HG02870 (cell line): ENCODE results near the gene CTBP2.

Experiments used
- ATAC-seq: cut with Tn5 transposase; IDR thresholded peaks from one replicate; pipeline ENCODE4 v1.9.1; 2021; ENCODE audit warnings: mild to moderate bottlenecking, moderate library complexity; ENCODE audit not compliant: unreplicated experiment

Gene CTBP2

DNA sequence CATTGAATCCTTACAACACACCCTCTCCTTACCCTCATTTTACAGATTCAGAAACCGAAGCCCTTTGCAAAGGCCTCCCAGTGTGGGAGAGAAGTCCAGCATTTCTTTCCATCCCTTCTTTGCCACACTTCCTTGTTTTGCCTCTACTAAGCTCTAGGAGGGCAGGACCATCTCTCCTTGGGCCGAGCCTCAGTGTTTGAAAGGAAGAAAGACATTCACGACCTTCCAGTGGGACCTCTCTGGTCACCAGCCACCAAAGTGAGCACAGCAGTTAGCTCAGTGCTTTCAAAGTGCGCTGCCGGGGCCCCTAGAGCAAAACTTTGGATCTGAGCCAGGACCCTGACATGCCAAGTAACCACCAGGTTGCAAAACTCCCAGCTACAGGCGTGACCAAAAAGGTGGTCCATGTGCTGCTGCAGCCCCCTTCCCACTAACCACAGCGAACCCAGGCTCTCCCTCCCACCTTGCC is 12.4 kb downstream of the CTBP2 start:
- no peak for ATAC-seq

DNA sequence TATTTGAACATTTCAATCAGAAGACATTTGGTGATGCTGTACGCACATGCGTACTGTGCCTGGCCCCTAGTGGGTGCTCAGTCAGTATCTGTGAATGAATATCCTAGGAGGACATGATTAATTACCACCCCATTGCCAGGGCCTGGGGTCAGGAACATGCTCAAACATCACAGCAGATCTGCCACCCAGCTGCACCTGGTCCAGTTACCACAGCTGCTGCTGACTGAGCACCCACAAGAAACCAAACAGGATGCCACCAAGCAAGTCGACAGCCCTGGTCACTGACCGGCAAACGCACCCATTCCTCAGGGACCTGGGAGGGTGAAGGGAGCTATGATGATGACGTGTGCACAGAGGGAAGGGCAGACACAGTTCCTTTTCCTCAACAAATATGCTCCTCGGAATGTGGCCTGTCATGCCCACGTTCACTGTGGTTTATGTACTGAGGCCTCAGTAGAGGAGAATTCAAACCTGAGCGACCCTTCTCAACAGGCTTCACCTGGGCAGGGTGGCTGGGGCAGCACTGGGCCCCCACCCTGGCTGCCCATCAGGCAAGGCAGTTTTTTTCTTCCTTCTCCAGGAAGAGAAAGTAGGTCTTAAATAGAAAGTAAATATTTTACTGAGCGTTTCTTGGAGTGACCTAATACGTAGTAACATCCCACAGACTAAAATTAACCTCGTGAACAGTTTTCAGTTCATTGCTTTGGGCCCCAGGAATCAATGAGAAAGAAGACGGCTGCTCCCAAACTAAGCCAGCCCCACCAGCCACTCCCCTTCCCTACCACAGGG is 13.4 kb downstream of the CTBP2 start:
- ATAC-seq = no peak

DNA sequence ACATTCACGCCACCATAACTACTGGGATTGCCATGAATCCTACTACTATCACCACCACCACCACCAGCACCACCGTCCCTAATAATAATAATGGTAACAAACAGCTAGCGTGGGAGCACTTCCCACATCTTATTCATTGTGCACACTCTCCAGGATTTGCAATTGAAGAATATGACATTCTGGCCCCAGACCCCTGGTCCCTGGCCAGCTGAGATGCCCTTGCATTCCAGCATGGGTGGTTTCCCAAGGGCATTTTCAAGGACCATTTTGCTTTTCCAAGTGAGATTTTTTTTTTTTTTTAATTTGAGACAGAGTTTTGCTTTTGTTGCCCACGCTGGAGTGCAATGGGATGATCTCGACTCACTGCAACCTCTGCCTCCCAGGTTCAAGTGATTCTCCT is 14.7 kb downstream of the CTBP2 start:
- ATAC-seq = no peak

GRCh38 chr10:125144693-125145623 is 15.4 kb downstream of the CTBP2 start:
- no peak for ATAC-seq

GRCh38 chr10:125144206-125144605 is 16.2 kb downstream of the CTBP2 start:
- no peak for ATAC-seq

GRCh38 chr10:125142946-125143345 is 17.4 kb downstream of the CTBP2 start:
- ATAC-seq = no peak

DNA sequence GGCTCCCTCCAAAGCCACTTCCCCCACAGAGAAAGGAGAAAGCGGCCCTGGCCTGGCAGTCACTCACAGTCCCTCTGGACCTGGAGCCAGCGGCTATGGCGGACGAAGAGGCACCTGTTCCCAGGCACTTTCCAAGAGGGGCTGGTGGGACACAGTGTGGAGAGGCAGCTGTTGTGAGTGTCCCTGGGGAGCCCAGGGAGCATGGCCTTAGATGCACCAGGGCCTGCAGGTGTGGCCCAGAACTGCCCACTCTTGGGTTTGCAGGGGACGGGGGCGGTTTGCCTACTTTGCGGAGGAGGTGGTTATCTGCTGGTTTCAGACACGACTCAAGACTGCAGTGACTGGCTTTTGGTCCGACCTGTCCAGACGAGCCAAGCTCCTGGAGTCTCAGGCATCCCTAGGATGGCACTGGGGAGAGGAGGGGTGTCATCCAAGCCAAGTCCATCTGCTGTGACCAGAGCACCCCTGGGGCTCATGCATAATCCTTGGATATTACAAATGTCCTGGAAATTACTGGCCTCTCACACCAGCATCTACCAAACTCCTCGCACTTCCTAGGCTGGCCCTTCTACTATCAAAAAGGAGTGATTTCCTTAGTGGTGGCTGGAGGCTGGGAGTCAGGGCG is 18.4 kb downstream of the CTBP2 start:
- ATAC-seq = no peak

GRCh38 chr10:125141150-125141859 is 19.1 kb downstream of the CTBP2 start:
- no peak for ATAC-seq

DNA sequence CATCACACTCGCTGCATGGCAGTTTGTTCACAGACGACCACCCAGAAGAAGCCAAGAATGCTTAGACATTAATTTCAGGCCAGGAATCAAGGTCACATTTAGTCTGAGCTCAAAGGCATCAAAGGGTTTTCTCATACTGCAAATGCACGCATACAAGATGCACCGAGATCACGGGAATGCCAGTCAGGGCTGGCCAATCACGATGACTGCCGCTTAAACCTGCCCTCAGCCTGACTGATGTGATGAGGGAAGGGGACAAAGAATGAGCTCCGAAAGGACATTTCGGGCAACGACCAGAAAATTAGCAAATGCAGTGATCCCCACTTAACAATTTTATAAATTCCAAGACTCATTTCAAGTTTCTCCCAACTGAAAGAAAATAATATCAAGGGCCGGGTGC is 20.2 kb downstream of the CTBP2 start:
- ATAC-seq = no peak

DNA sequence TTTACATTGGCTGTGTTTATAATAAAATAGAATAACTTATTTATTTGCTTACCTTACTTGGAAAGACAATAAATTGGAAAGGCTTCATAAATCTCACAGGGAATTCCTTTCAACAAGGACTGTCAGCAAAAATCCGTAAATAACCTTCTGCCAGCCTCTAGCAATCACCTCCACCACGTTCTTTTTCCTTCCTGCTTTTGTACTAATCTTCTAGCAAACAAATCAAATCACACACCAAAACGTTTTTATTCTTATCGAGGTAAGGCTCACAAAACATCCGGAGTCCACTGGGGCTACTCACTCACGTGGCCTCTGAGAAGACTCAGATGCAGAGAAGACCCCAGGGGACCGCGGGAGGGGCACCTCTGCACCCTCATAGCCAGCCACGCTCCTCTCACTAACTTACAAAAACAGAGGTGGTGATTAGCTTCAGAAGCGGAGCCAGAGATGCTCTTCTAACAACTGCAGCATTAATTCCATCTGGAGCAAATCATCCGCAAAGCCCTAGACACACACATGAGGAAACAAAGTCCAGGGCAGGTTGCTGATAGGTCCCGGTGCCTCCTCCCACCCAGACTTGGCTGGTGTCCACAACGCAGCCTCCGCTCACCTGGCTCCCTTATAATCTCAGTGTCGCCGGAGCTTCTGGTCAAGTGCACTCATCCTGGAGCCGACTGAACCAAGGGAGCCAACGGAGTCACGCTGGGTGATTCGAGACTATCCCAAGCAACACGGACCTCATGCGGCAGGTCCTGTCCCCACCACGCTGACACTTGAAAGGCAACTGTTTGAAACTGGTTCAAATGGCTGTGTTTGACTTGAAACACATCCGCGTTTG is 22.5 kb downstream of the CTBP2 start:
- ATAC-seq = no peak

DNA sequence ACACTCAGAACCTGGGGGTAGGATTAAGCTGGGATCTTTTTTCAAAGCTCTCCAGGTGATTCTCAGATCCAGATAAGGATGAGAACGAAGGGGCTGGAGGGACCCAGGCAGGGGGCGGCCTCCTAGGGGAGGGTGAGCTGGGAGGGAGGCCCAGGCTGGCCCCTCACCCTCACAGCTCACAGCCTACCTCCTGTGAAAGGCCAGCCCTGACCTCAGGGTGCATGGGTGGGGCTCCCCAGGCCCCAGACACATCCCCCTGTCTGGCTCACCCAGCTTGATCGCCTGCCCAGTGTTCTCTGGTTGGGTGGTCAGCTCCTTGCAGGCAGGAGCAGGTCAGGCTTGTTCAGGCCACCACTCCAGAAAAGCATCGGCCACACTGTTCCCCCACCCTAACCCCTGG is 24.3 kb downstream of the CTBP2 start:
- ATAC-seq = no peak

- ATAC-seq = no peak
Observed at GRCh38 chr10:125135771-125136035, 24.7 kb downstream of the CTBP2 start.

- no peak for ATAC-seq
Observed at GRCh38 chr10:125134916-125135770, 25.2 kb downstream of the CTBP2 start.

DNA sequence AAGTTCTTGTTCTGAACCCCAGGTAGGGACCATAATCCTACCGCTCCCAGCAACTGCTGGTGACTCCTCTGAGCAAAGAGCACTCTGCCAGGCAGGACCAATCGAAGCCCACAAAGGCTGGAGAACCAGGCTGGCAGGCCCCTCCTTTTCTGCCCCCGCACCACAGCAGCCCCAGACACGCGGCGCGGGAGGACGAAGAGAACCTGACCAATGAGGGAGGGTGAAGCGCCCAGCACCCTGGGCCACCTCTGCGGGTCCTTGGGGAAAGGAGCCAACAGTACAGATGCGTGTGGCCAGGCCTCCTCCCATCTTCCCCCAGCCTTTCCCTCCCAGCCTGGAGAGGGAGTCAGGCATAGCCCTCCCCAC is 25.9 kb downstream of the CTBP2 start:
- ATAC-seq = no peak

GRCh38 chr10:125133696-125134482 is 26.5 kb downstream of the CTBP2 start:
- no peak for ATAC-seq

GRCh38 chr10:125132344-125132743 is 28.0 kb downstream of the CTBP2 start:
- no peak for ATAC-seq

- ATAC-seq = no peak
Observed at GRCh38 chr10:125130916-125131315, 29.4 kb downstream of the CTBP2 start.

DNA sequence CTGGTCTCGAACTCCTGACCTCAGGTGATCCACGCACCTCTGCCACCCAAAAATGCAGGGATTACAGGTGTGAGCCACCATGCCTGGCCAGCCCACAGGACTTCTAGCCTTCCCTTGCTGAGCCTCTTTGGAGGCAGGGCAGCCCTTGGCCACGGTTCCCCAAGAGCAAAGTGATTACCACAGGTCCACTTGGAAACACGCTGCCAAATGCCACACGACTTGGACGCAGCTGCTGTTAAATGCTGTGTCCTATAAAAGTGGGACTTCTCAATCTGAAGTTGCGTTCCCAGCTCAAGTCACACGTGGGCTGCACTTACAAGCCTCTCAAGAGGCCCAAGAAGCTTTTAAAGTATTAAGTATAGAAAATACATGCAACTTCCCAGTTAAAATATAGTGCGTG is 30.1 kb downstream of the CTBP2 start:
- ATAC-seq = no peak

- ATAC-seq = no peak
Observed at GRCh38 chr10:125129076-125129458, 31.3 kb downstream of the CTBP2 start.
